Stimulated activated CD8-positive, alpha-beta memory T cell treated with anti-CD3 and anti-CD28 coated beads, Interleukin-4, amount 100 ng/mL, for 4 hours (primary cell): ENCODE data around the gene ALDH3A2.

ENCODE experiments used
- DNase-seq, 2 donors: peaks; one replicate each; pipeline ENCODE4 v3.0.0-alpha.2; 2020; ENCODE audit warnings: low read depth in 2 of 2, low spot score in 1 of 2

Gene ALDH3A2

GRCh38 chr17:19713901-19714361, 65.4 kb downstream of the ALDH3A2 start:
- DNase-seq = no peak

- no peak for DNase-seq
Measured at GRCh38 chr17:19714542-19715411, 66.2 kb downstream of the ALDH3A2 start.

- no peak for DNase-seq
Measured at GRCh38 chr17:19716108-19717030, 67.8 kb downstream of the ALDH3A2 start, which contains the start of gene SLC47A2. SLC47A2 (minus strand) TSS chr17:19716584; CDS start chr17:19716555, 29 bp downstream.

- no peak for DNase-seq
Measured at GRCh38 chr17:19717031-19717360, 68.4 kb downstream of the ALDH3A2 start.

- DNase-seq = no peak
Measured at GRCh38 chr17:19717411-19717908, 68.9 kb downstream of the ALDH3A2 start.

GRCh38 chr17:19718041-19718612, 69.6 kb downstream of the ALDH3A2 start:
- no peak for DNase-seq

GRCh38 chr17:19718613-19719354, 70.2 kb downstream of the ALDH3A2 start:
- no peak for DNase-seq

GRCh38 chr17:19719355-19720209, 71.0 kb downstream of the ALDH3A2 start:
- DNase-seq = no peak

- no peak for DNase-seq
Measured at GRCh38 chr17:19720210-19720475, 71.6 kb downstream of the ALDH3A2 start.

- DNase-seq = no peak
Measured at GRCh38 chr17:19720631-19721426, 72.3 kb downstream of the ALDH3A2 start.

GRCh38 chr17:19723964-19724363, 75.4 kb downstream of the ALDH3A2 start:
- DNase-seq = no peak

- DNase-seq = peak in 1 of 2 donors; percentile 27
Measured at GRCh38 chr17:19724501-19725420, 76.2 kb downstream of the ALDH3A2 start.

- DNase-seq = no peak
Measured at GRCh38 chr17:19725486-19725885, 76.9 kb downstream of the ALDH3A2 start.

- no peak for DNase-seq
Measured at GRCh38 chr17:19726631-19727376, 78.3 kb downstream of the ALDH3A2 start.
